PFSK-1 (cell line): Measurements from ENCODE around the gene SGSH.

Experiments used
- FOXP2 ChIP-seq: optimal IDR thresholded peaks from 2 replicates; pipeline ENCODE3; 2011; ENCODE audit warnings: borderline replicate concordance, control low read depth, inconsistent platforms; ENCODE audit not compliant: insufficient read depth; ENCODE audit errors: extremely low read length, extremely low read depth
- POLR2AphosphoS5 ChIP-seq: IDR thresholded peaks from 2 replicates; pipeline ENCODE4 v1.6.1; 2012; ENCODE audit warnings: low read depth, mild to moderate bottlenecking, control low read depth, low read length, moderate library complexity
- SIN3A ChIP-seq: IDR thresholded peaks from 2 replicates; pipeline ENCODE4 v1.6.1; 2012; ENCODE audit warnings: mild to moderate bottlenecking, low read length, moderate library complexity, borderline replicate concordance; ENCODE audit not compliant: insufficient read depth
- TAF1 ChIP-seq: IDR thresholded peaks from 2 replicates; pipeline ENCODE4 v1.6.1; 2012; ENCODE audit warnings: low read length, control low read depth, borderline replicate concordance; ENCODE audit not compliant: insufficient read depth
- TF ChIP-seq, protein P1 (sequence below), 2 experiments: IDR thresholded peaks; 2 replicates each; pipeline versions ENCODE4 v1.6.1 to v1.8.0; 2011 to 2012; ENCODE audit warnings: low read depth in 2 of 2, low read length in 2 of 2, control low read depth in 1 of 2, inconsistent platforms in 1 of 2, mild to moderate bottlenecking in 1 of 2, moderate library complexity in 1 of 2; ENCODE audit not compliant: insufficient read depth in 1 of 2

DNA sequence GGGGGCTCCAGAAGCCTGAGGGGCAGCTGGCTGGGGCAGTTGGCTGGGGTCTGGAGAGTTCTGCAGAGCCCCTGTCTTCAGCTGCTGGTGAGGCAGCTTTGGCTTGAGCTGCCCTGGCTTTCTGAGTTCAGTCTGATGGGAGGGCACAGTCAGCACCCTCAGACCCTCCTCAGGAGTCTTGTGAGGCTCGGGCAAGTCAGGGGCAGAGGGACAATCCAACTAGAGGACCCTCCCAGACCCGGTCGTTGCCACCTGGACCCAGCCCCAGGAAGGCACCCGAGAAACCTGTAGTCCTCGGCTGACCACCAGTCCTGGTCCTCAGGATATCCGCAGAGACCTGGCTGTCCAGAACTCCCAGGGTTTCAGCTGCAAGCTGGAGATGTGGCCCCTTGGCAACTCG, 48.5 kb downstream of the SGSH start:
- TF ChIP-seq POLR2AphosphoS5: no peak
- TF ChIP-seq, protein P1, sequence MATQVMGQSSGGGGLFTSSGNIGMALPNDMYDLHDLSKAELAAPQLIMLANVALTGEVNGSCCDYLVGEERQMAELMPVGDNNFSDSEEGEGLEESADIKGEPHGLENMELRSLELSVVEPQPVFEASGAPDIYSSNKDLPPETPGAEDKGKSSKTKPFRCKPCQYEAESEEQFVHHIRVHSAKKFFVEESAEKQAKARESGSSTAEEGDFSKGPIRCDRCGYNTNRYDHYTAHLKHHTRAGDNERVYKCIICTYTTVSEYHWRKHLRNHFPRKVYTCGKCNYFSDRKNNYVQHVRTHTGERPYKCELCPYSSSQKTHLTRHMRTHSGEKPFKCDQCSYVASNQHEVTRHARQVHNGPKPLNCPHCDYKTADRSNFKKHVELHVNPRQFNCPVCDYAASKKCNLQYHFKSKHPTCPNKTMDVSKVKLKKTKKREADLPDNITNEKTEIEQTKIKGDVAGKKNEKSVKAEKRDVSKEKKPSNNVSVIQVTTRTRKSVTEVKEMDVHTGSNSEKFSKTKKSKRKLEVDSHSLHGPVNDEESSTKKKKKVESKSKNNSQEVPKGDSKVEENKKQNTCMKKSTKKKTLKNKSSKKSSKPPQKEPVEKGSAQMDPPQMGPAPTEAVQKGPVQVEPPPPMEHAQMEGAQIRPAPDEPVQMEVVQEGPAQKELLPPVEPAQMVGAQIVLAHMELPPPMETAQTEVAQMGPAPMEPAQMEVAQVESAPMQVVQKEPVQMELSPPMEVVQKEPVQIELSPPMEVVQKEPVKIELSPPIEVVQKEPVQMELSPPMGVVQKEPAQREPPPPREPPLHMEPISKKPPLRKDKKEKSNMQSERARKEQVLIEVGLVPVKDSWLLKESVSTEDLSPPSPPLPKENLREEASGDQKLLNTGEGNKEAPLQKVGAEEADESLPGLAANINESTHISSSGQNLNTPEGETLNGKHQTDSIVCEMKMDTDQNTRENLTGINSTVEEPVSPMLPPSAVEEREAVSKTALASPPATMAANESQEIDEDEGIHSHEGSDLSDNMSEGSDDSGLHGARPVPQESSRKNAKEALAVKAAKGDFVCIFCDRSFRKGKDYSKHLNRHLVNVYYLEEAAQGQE (IDR thresholded peaks at IDR 0.05; ENCODE audit: insufficient read depth in 1 of 2, low read depth in 2 of 2, low read length in 2 of 2): no peak
- TF ChIP-seq TAF1: no peak
- TF ChIP-seq SIN3A: no peak
- no peak for TF ChIP-seq FOXP2
